OCI-LY1 (cell line): ENCODE measurements around the gene UNG.

Source experiments
- CTCF ChIP-seq: fragments of 200-600 bp; sonication (generic), shearing (Covaris generic); IDR thresholded peaks from 2 replicates; pipeline ENCODE4 v1.5.1; 2017; ENCODE audit warnings: mild to moderate bottlenecking, antibody characterized with exemption, low read length, moderate library complexity, mixed read lengths
- EZH2 ChIP-seq: fragments of 200-600 bp; sonication (generic), shearing (Covaris generic); IDR thresholded peaks from 2 replicates; pipeline ENCODE4 v1.8.0; 2017; ENCODE audit warnings: borderline replicate concordance, mixed run types, mild to moderate bottlenecking, antibody characterized with exemption, low read length, moderate library complexity, mixed read lengths

GRCh38 chr12:109087250-109087649 lies 10.1 kb upstream of the UNG start:
- TF ChIP-seq CTCF: no peak
- TF ChIP-seq EZH2: no peak
